Measurements from ENCODE around the gene BACH2. TPM values are rescaled to one million over a fixed set of nuclear protein-coding genes. Genes with fewer than 3 reads are reported as not detected.

The BACH2 gene
- total and polyA plus RNA-seq, 2 of the 4 experiments (the other 2 are of a cell fraction): 1.3 to 1.4 TPM

- Histone ChIP-seq H3K4me1 (ENCODE audit: control insufficient read depth, insufficient read depth, low read length) (no peaks in the 10 kb centered on the region), H2BK15ac (ENCODE audit: low read depth, low read length) (no peak overlapping the region), H4K5ac (ENCODE audit: low read depth, low read length) (no peak overlapping the region), H3K14ac (replicated peaks; ENCODE audit: low read depth, low read length) (no peak overlapping the region), H3K36me3 (ENCODE audit: control insufficient read depth, insufficient read depth, low read length) (no peaks in the 10 kb centered on the region), H2BK20ac (ENCODE audit: low read depth, low read length) (no peak overlapping the region), H3K4me2 (ENCODE audit: low read depth, low read length) (no peak overlapping the region), H3K4ac (ENCODE audit: low read depth, low read length) (no peak overlapping the region), H3K56ac (ENCODE audit: extremely low read depth, insufficient read depth, low read length) (no peak overlapping the region), H3K4me3 (ENCODE audit: insufficient read depth, low read depth, low read length) (no peak overlapping the region), H4K20me1 (ENCODE audit: insufficient read depth, low read length) (no peaks in the 10 kb centered on the region), H3K9me1 (ENCODE audit: insufficient read depth, low read length) (no peaks in the 10 kb centered on the region), H3K27ac (ENCODE audit: insufficient read depth, low read length) (no peak overlapping the region), H3K27me3 (ENCODE audit: control insufficient read depth, insufficient read depth, low read length) (no peaks in the 10 kb centered on the region; the same call in 1 of the 2 replicates), H3K9ac (ENCODE audit: low read depth, low read length) (no peak overlapping the region), H2BK5ac (ENCODE audit: low read depth, low read length, poor library complexity, severe bottlenecking) (no peak overlapping the region), H2AK5ac (ENCODE audit: low read depth, low read length) (no peak overlapping the region), H2BK120ac (ENCODE audit: low read depth, low read length) (no peak overlapping the region), H3K23ac (ENCODE audit: low read depth, low read length) (no peak overlapping the region), H3K9me3 (ENCODE audit: control insufficient read depth, insufficient read depth, low read length) (no peaks in the 10 kb centered on the region), H4K8ac (ENCODE audit: low read depth in 2 of 2, low read length in 2 of 2) (no peak overlapping the region), H4K91ac (ENCODE audit: insufficient read depth, low read depth, low read length) (no peak overlapping the region), H2AFZ (replicated peaks; ENCODE audit: low read length, poor library complexity) (no peak overlapping the region), H3K18ac (ENCODE audit: low read depth, low read length) (no peak overlapping the region), H2AK9ac (replicated peaks; ENCODE audit: low read depth, low read length, poor library complexity) (no peak overlapping the region), H3K79me1 (ENCODE audit: low read depth in 1 of 2, low read length in 2 of 2) (no peaks in the 10 kb centered on the region)
- WGBS, 2 experiments (ENCODE audit: extremely low coverage in 2 of 2, insufficient read length in 1 of 2): no CpG with 5 or more reads among the region's 2 CpGs
- ChIA-PET CTCF (no interaction called here), POLR2A (ENCODE audit: unreplicated experiment) (no interaction called here)
- no TSS peak for BruUV-seq (replicated peaks)
- no peak for ATAC-seq (ENCODE audit: low read depth)
- DNase-seq: no peak
- intact Hi-C loops (cut with micrococcal nuclease) (no loop called here), dilution Hi-C loops (cut with HindIII; ENCODE audit: low sequenced_read_pairs, unreplicated experiment) (no loop called here), in situ Hi-C loops (cut with MboI; ENCODE audit: low sequenced_read_pairs) (no loop called here)
- TF ChIP-seq POLR2A (IDR thresholded peaks at IDR 0.05; ENCODE audit: low read depth, low read length) (no peak), BHLHE40 (IDR thresholded peaks at IDR 0.05; ENCODE audit: low read depth, low read length) (no peak), CEBPB (IDR thresholded peaks at IDR 0.05; ENCODE audit: low read depth, low read length) (no peak), RCOR1 (IDR thresholded peaks at IDR 0.05; ENCODE audit: insufficient replicate concordance, low read length) (no peak), RAD21 (IDR thresholded peaks at IDR 0.05; ENCODE audit: low read length) (no peak), FOS (IDR thresholded peaks at IDR 0.05; ENCODE audit: low read depth, low read length) (no peak), MAZ (IDR thresholded peaks at IDR 0.05; ENCODE audit: borderline replicate concordance, low read depth, low read length) (no peak), MXI1 (IDR thresholded peaks at IDR 0.05; ENCODE audit: borderline replicate concordance, low read depth, low read length) (no peak), ELK1 (IDR thresholded peaks at IDR 0.05; ENCODE audit: borderline replicate concordance, low read depth, low read length) (no peak), USF2 (IDR thresholded peaks at IDR 0.05; ENCODE audit: low read depth, low read length) (no peak), SMC3 (IDR thresholded peaks at IDR 0.05; ENCODE audit: low read depth, low read length) (no peak), RFX5 (IDR thresholded peaks at IDR 0.05; ENCODE audit: low read depth, low read length) (no peak), MAFK (IDR thresholded peaks at IDR 0.05; ENCODE audit: low read depth, low read length) (no peak), CTCF (conservative IDR thresholded peaks at IDR 0.05; ENCODE audit: low read depth, low read length) (no peak), NFE2L2 (IDR thresholded peaks at IDR 0.05; ENCODE audit: low read depth, low read length) (no peak), CHD1 (IDR thresholded peaks at IDR 0.05; ENCODE audit: low read depth, low read length) (no peak)
Measured at GRCh38 chr6:90329386-90330077, 32.9 kb upstream of the BACH2 start.
